Ovary (tissue), 3 donors: ENCODE measurements around the gene DIPK1B.

Experiments used
- POLR2A ChIP-seq: fragments of 450-650 bp; IDR thresholded peaks from one replicate; pipeline ENCODE4 v1.6.1; 2017; ENCODE audit warnings: antibody characterized with exemption, mild to moderate bottlenecking, moderate library complexity
- TF ChIP-seq, protein P1 (sequence below), 3 donors: fragments of 450-650 bp in 2 of 3; fragments of 200-600 bp in 1 of 3; IDR thresholded peaks; one replicate each; pipeline versions ENCODE4 v1.5.1 to v1.8.0; 2016 to 2022; ENCODE audit warnings: antibody characterized with exemption in 3 of 3, mild to moderate bottlenecking in 1 of 3
- donor health status: DM: no; HTN: no; CAD: no.

DNA sequence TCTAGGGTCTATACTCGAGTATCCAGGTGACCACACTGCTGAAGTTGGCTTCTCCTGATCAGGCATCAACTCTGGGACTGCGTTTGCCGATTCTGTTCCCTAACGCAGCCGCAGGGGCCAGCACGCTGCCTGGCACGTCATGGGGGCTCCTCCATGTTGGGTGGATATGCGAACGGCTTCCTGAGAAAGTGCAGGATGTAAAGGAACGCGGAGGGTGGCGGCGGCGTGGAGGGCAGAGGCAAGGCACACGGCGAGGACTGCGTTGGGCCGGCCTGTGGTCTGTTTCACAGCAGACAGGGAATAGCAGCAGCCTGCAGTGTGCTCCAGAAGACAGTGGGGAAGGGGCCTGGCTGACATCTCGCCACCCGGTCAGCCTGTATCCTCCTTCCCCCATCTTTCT is 26.6 kb downstream of the DIPK1B start:
- TF ChIP-seq, protein P1, sequence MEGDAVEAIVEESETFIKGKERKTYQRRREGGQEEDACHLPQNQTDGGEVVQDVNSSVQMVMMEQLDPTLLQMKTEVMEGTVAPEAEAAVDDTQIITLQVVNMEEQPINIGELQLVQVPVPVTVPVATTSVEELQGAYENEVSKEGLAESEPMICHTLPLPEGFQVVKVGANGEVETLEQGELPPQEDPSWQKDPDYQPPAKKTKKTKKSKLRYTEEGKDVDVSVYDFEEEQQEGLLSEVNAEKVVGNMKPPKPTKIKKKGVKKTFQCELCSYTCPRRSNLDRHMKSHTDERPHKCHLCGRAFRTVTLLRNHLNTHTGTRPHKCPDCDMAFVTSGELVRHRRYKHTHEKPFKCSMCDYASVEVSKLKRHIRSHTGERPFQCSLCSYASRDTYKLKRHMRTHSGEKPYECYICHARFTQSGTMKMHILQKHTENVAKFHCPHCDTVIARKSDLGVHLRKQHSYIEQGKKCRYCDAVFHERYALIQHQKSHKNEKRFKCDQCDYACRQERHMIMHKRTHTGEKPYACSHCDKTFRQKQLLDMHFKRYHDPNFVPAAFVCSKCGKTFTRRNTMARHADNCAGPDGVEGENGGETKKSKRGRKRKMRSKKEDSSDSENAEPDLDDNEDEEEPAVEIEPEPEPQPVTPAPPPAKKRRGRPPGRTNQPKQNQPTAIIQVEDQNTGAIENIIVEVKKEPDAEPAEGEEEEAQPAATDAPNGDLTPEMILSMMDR (IDR thresholded peaks at IDR 0.05): no peak
- TF ChIP-seq POLR2A: no peak
